ENCODE measurements around the gene ADAM33.

Gene ADAM33

GRCh38 chr20:3671986-3672546 is 9.7 kb downstream of the ADAM33 start:
- H3K4me1 ChIP-seq (ENCODE audit: insufficient read depth, low read length) = 0 out of 2 replicates have a peak, but pooled peaks cover 2% of the 10 kb centered on the region
- peaks cover 19% of the 10 kb centered on the region for H3K27me3 ChIP-seq (ENCODE audit: insufficient read depth, low read length)
- H3K27ac ChIP-seq (ENCODE audit: low read length) = no peak overlapping the region
- H3K4me3 ChIP-seq (ENCODE audit: low read length) = no peak overlapping the region
- H3K36me3 ChIP-seq (ENCODE audit: insufficient read depth, low read depth, low read length) = no peaks in the 10 kb centered on the region
- H3K9me3 ChIP-seq (ENCODE audit: insufficient read depth, low read depth, low read length) = no peaks in the 10 kb centered on the region
- no peak overlapping the region for H3K9ac ChIP-seq (ENCODE audit: low read depth, low read length)

GRCh38 chr20:3670945-3671344 is 10.9 kb downstream of the ADAM33 start:
- Histone ChIP-seq H3K27me3 (ENCODE audit: insufficient read depth, low read length) (peaks cover 19% of the 10 kb centered on the region), H3K4me3 (ENCODE audit: low read length) (no peak overlapping the region), H3K36me3 (ENCODE audit: insufficient read depth, low read depth, low read length) (no peaks in the 10 kb centered on the region), H3K4me1 (ENCODE audit: insufficient read depth, low read length) (0 out of 2 replicates have a peak, but pooled peaks cover 2% of the 10 kb centered on the region), H3K9me3 (ENCODE audit: insufficient read depth, low read depth, low read length) (no peaks in the 10 kb centered on the region), H3K27ac (ENCODE audit: low read length) (no peak overlapping the region), H3K9ac (ENCODE audit: low read depth, low read length) (no peak overlapping the region)

- no peak overlapping the region for H3K9ac ChIP-seq (ENCODE audit: low read depth, low read length)
- peaks cover 19% of the 10 kb centered on the region for H3K27me3 ChIP-seq (ENCODE audit: insufficient read depth, low read length)
- H3K27ac ChIP-seq (ENCODE audit: low read length) = no peak overlapping the region
- no peaks in the 10 kb centered on the region for H3K9me3 ChIP-seq (ENCODE audit: insufficient read depth, low read depth, low read length)
- no peak overlapping the region for H3K4me3 ChIP-seq (ENCODE audit: low read length)
- 0 out of 2 replicates have a peak, but pooled peaks cover 2% of the 10 kb centered on the region for H3K4me1 ChIP-seq (ENCODE audit: insufficient read depth, low read length)
- H3K36me3 ChIP-seq (ENCODE audit: insufficient read depth, low read depth, low read length) = no peaks in the 10 kb centered on the region
These were observed 11.3 kb downstream of the ADAM33 start for GRCh38 chr20:3670511-3670910.

GRCh38 chr20:3669710-3670367 is 12.0 kb downstream of the ADAM33 start:
- H3K9ac ChIP-seq (ENCODE audit: low read depth, low read length) = no peak overlapping the region
- no peak overlapping the region for H3K27ac ChIP-seq (ENCODE audit: low read length)
- H3K27me3 ChIP-seq (ENCODE audit: insufficient read depth, low read length) = peaks cover 19% of the 10 kb centered on the region
- 0 out of 2 replicates have a peak, but pooled peaks cover 2% of the 10 kb centered on the region for H3K4me1 ChIP-seq (ENCODE audit: insufficient read depth, low read length)
- H3K36me3 ChIP-seq (ENCODE audit: insufficient read depth, low read depth, low read length) = no peaks in the 10 kb centered on the region
- no peaks in the 10 kb centered on the region for H3K9me3 ChIP-seq (ENCODE audit: insufficient read depth, low read depth, low read length)
- no peak overlapping the region for H3K4me3 ChIP-seq (ENCODE audit: low read length)

- H3K36me3 ChIP-seq (ENCODE audit: insufficient read depth, low read depth, low read length) = no peaks in the 10 kb centered on the region
- no peaks in the 10 kb centered on the region for H3K9me3 ChIP-seq (ENCODE audit: insufficient read depth, low read depth, low read length)
- no peak overlapping the region for H3K9ac ChIP-seq (ENCODE audit: low read depth, low read length)
- H3K27ac ChIP-seq (ENCODE audit: low read length) = no peak overlapping the region
- peaks cover 30% of the 10 kb centered on the region for H3K27me3 ChIP-seq (ENCODE audit: insufficient read depth, low read length)
- 0 out of 2 replicates have a peak, but pooled peaks cover 2% of the 10 kb centered on the region for H3K4me1 ChIP-seq (ENCODE audit: insufficient read depth, low read length)
- H3K4me3 ChIP-seq (ENCODE audit: low read length) = no peak overlapping the region
These were observed 14.3 kb downstream of the ADAM33 start for GRCh38 chr20:3667434-3668037.

- Histone ChIP-seq H3K4me1 (ENCODE audit: insufficient read depth, low read length) (0 out of 2 replicates have a peak, but pooled peaks cover 2% of the 10 kb centered on the region), H3K27me3 (ENCODE audit: insufficient read depth, low read length) (peaks cover 54% of the 10 kb centered on the region), H3K9me3 (ENCODE audit: insufficient read depth, low read depth, low read length) (no peaks in the 10 kb centered on the region), H3K27ac (ENCODE audit: low read length) (no peak overlapping the region), H3K36me3 (ENCODE audit: insufficient read depth, low read depth, low read length) (no peaks in the 10 kb centered on the region), H3K9ac (ENCODE audit: low read depth, low read length) (no peak overlapping the region), H3K4me3 (ENCODE audit: low read length) (no peak overlapping the region)
These were observed 18.0 kb downstream of the ADAM33 start for GRCh38 chr20:3663858-3664257.

GRCh38 chr20:3663031-3663701 is 18.6 kb downstream of the ADAM33 start, which contains the start of gene GFRA4:
GFRA4 (minus strand) TSS chr20:3663399; CDS start chr20:3663399, 0 bp downstream.
- H3K36me3 ChIP-seq (ENCODE audit: insufficient read depth, low read depth, low read length) = no peaks in the 10 kb centered on the region
- no peak within 1 kb of the TSS for H3K4me3 ChIP-seq (ENCODE audit: low read length)

GRCh38 chr20:3661814-3662665 is 19.8 kb downstream of the ADAM33 start:
- Histone ChIP-seq H3K9me3 (ENCODE audit: insufficient read depth, low read depth, low read length) (no peaks in the 10 kb centered on the region), H3K4me3 (ENCODE audit: low read length) (no peak overlapping the region), H3K27me3 (ENCODE audit: insufficient read depth, low read length) (peaks cover 64% of the 10 kb centered on the region), H3K9ac (ENCODE audit: low read depth, low read length) (no peak overlapping the region), H3K36me3 (ENCODE audit: insufficient read depth, low read depth, low read length) (no peaks in the 10 kb centered on the region), H3K27ac (ENCODE audit: low read length) (no peak overlapping the region), H3K4me1 (ENCODE audit: insufficient read depth, low read length) (no peaks in the 10 kb centered on the region)

More at GRCh38 chr20:3663031-3663701, 18.6 kb downstream of the ADAM33 start, which contains the start of gene GFRA4:
- Histone ChIP-seq H3K4me1 (ENCODE audit: insufficient read depth, low read length) (0 out of 2 replicates have a peak, but pooled peaks cover 2% of the 10 kb centered on the region), H3K27ac (ENCODE audit: low read length) (no peak within 1 kb of the TSS), H3K9me3 (ENCODE audit: insufficient read depth, low read depth, low read length) (no peaks in the 10 kb centered on the region), H3K9ac (ENCODE audit: low read depth, low read length) (no peak within 1 kb of the TSS), H3K27me3 (ENCODE audit: insufficient read depth, low read length) (peaks cover 61% of the 10 kb centered on the region)

- Histone ChIP-seq H3K27ac (ENCODE audit: low read length) (no peak overlapping the region), H3K9me3 (ENCODE audit: insufficient read depth, low read depth, low read length) (no peaks in the 10 kb centered on the region), H3K27me3 (ENCODE audit: insufficient read depth, low read length) (peaks cover 64% of the 10 kb centered on the region), H3K9ac (ENCODE audit: low read depth, low read length) (no peak overlapping the region), H3K36me3 (ENCODE audit: insufficient read depth, low read depth, low read length) (no peaks in the 10 kb centered on the region), H3K4me1 (ENCODE audit: insufficient read depth, low read length) (no peaks in the 10 kb centered on the region), H3K4me3 (ENCODE audit: low read length) (no peak overlapping the region; the same call in 1 of the 2 replicates)
These were observed 20.6 kb downstream of the ADAM33 start for GRCh38 chr20:3661060-3661813.

GRCh38 chr20:3660262-3661059 is 21.3 kb downstream of the ADAM33 start:
- H3K4me3 ChIP-seq (ENCODE audit: low read length) = no peak overlapping the region; the same call in 1 of the 2 replicates
- no peak overlapping the region for H3K9ac ChIP-seq (ENCODE audit: low read depth, low read length)
- H3K36me3 ChIP-seq (ENCODE audit: insufficient read depth, low read depth, low read length) = no peaks in the 10 kb centered on the region
- peaks cover 64% of the 10 kb centered on the region for H3K27me3 ChIP-seq (ENCODE audit: insufficient read depth, low read length)
- no peak overlapping the region for H3K27ac ChIP-seq (ENCODE audit: low read length)
- no peaks in the 10 kb centered on the region for H3K4me1 ChIP-seq (ENCODE audit: insufficient read depth, low read length)
- H3K9me3 ChIP-seq (ENCODE audit: insufficient read depth, low read depth, low read length) = no peaks in the 10 kb centered on the region

Measured in iPS-20b (cell line).